Retina (tissue), 1 donor: ENCODE measurements around the gene RPS21.

Source experiments
- DNase-seq: peaks from one replicate; pipeline ENCODE4 v3.0.0-alpha.2; 2016

The RPS21 gene

GRCh38 chr20:62428002-62428372 lies 41.1 kb downstream of the RPS21 start:
- DNase-seq = no peak

GRCh38 chr20:62428396-62429295 lies 41.7 kb downstream of the RPS21 start:
- no peak for DNase-seq

GRCh38 chr20:62429455-62430310 lies 42.8 kb downstream of the RPS21 start:
- no peak for DNase-seq

- no peak for DNase-seq
Observed at GRCh38 chr20:62430311-62430853, 43.5 kb downstream of the RPS21 start.

GRCh38 chr20:62430866-62431447 lies 44.1 kb downstream of the RPS21 start:
- DNase-seq = no peak

- no peak for DNase-seq
Observed at GRCh38 chr20:62433658-62434497, 47.0 kb downstream of the RPS21 start.

- DNase-seq = no peak
Observed at GRCh38 chr20:62436692-62437091, 49.8 kb downstream of the RPS21 start.

- no peak for DNase-seq
Observed at GRCh38 chr20:62437496-62437895, 50.6 kb downstream of the RPS21 start.

- no peak for DNase-seq
Observed at GRCh38 chr20:62437927-62438326, 51.0 kb downstream of the RPS21 start.
